ENCODE measurements around the gene UBE2Q1. TPM values are rescaled to one million over a fixed set of nuclear protein-coding genes. Genes with fewer than 3 reads are reported as not detected.

The UBE2Q1 gene
- total and polyA plus RNA-seq, 2 experiments from 2014 or later, result 15.5 to 33.0 TPM

DNA sequence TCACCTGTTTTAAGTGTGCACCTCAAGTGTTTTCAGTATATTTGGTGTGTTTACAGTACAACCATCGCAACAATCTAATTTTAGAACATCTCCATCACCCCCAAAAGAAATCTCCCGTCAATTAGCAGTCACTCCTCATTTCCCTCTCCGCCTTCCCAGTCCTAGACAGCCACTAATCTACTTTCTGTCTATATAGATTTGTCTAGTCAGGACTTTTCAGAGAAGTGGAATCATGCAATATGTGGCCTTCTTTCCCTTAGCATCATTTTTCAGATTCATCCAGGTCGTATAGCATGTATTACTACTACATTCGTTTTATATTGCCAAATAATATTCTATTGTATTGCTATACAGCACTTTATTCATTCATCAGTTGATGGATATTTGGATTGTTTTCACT lies 54.6 kb downstream of the UBE2Q1 start (continued):
- TF ChIP-seq, protein P1, sequence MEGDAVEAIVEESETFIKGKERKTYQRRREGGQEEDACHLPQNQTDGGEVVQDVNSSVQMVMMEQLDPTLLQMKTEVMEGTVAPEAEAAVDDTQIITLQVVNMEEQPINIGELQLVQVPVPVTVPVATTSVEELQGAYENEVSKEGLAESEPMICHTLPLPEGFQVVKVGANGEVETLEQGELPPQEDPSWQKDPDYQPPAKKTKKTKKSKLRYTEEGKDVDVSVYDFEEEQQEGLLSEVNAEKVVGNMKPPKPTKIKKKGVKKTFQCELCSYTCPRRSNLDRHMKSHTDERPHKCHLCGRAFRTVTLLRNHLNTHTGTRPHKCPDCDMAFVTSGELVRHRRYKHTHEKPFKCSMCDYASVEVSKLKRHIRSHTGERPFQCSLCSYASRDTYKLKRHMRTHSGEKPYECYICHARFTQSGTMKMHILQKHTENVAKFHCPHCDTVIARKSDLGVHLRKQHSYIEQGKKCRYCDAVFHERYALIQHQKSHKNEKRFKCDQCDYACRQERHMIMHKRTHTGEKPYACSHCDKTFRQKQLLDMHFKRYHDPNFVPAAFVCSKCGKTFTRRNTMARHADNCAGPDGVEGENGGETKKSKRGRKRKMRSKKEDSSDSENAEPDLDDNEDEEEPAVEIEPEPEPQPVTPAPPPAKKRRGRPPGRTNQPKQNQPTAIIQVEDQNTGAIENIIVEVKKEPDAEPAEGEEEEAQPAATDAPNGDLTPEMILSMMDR (conservative IDR thresholded peaks at IDR 0.05; ENCODE audit: low read depth in 2 of 2), result no peak
- TF ChIP-seq CREB1 (CRISPR knock-in tag; IDR thresholded peaks at IDR 0.05; ENCODE audit: low read depth), result no peak
- TF ChIP-seq ZNF331 (CRISPR knock-in tag; IDR thresholded peaks at IDR 0.05; ENCODE audit: low read depth), result no peak
- no peak for TF ChIP-seq NANOG (IDR thresholded peaks at IDR 0.05; ENCODE audit: borderline replicate concordance)

DNA sequence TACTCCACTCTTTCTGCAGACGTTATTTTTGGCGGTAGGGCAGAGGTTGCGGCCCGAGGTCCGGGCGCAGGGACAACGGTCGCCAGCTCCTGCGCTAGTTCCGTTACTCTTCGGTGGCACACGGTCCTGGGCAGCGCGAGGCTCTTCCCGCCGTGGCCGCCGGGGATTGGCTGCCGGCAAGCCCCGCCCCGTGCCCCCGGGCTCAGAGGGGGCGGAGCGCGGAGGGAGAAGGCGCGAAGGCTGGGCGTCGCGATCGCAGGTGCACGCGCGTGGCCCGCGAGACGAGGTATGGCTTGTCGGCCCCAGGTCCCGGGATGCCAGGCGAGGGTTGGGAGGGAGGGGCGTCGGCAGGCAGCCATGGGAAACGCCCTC lies 55.7 kb downstream of the UBE2Q1 start:
- peak; percentile 69 for ATAC-seq

More for the DNA sequence above, 55.7 kb downstream of the UBE2Q1 start:
- Mint-ChIP-seq H3K4me3 (peak overlapping the region; percentile 60), H3K27ac (no peak overlapping the region), H3K9me3 (peaks cover 19% of the 10 kb centered on the region; the same call in 2 of the 3 replicates), H3K27me3 (ENCODE audit: insufficient read depth, low read depth, poor library complexity) (peaks cover 59% of the 10 kb centered on the region), H3K4me1 (peaks cover 10% of the 10 kb centered on the region), H3K36me3 (ENCODE audit: low read depth) (no peaks in the 10 kb centered on the region)
- no peaks in the 10 kb centered on the region for H4K20me1 ChIP-seq (replicated peaks; ENCODE audit: insufficient read depth)
- H3K79me2 ChIP-seq (replicated peaks; ENCODE audit: insufficient read depth), result no peaks in the 10 kb centered on the region
- H3K4me3 ChIP-seq, result peak overlapping the region; percentile 62; the same call in 1 of the 2 replicates
- H3K4me1 ChIP-seq (ENCODE audit: insufficient read depth), result no peaks in the 10 kb centered on the region
- H3F3A ChIP-seq (replicated peaks; ENCODE audit: low read depth), result no peaks in the 10 kb centered on the region
- H3K27me3 ChIP-seq (ENCODE audit: insufficient read depth), result peaks cover 77% of the 10 kb centered on the region
- peak; percentile 77 for DNase-seq (ENCODE audit: low spot score)
- no peaks in the 10 kb centered on the region for H3K36me3 ChIP-seq (ENCODE audit: insufficient read depth)
- TF ChIP-seq CREB1 (CRISPR knock-in tag; IDR thresholded peaks at IDR 0.05; ENCODE audit: low read depth) (0 out of 2 replicates have a peak, but pooled peaks have one; percentile 1), ZNF114 (CRISPR knock-in tag; IDR thresholded peaks at IDR 0.05) (no peak), ZNF331 (CRISPR knock-in tag; IDR thresholded peaks at IDR 0.05; ENCODE audit: low read depth) (no peak)
- TF ChIP-seq, protein P1 (conservative IDR thresholded peaks at IDR 0.05; ENCODE audit: low read depth in 2 of 2), result no peak
- TF ChIP-seq, protein P2, sequence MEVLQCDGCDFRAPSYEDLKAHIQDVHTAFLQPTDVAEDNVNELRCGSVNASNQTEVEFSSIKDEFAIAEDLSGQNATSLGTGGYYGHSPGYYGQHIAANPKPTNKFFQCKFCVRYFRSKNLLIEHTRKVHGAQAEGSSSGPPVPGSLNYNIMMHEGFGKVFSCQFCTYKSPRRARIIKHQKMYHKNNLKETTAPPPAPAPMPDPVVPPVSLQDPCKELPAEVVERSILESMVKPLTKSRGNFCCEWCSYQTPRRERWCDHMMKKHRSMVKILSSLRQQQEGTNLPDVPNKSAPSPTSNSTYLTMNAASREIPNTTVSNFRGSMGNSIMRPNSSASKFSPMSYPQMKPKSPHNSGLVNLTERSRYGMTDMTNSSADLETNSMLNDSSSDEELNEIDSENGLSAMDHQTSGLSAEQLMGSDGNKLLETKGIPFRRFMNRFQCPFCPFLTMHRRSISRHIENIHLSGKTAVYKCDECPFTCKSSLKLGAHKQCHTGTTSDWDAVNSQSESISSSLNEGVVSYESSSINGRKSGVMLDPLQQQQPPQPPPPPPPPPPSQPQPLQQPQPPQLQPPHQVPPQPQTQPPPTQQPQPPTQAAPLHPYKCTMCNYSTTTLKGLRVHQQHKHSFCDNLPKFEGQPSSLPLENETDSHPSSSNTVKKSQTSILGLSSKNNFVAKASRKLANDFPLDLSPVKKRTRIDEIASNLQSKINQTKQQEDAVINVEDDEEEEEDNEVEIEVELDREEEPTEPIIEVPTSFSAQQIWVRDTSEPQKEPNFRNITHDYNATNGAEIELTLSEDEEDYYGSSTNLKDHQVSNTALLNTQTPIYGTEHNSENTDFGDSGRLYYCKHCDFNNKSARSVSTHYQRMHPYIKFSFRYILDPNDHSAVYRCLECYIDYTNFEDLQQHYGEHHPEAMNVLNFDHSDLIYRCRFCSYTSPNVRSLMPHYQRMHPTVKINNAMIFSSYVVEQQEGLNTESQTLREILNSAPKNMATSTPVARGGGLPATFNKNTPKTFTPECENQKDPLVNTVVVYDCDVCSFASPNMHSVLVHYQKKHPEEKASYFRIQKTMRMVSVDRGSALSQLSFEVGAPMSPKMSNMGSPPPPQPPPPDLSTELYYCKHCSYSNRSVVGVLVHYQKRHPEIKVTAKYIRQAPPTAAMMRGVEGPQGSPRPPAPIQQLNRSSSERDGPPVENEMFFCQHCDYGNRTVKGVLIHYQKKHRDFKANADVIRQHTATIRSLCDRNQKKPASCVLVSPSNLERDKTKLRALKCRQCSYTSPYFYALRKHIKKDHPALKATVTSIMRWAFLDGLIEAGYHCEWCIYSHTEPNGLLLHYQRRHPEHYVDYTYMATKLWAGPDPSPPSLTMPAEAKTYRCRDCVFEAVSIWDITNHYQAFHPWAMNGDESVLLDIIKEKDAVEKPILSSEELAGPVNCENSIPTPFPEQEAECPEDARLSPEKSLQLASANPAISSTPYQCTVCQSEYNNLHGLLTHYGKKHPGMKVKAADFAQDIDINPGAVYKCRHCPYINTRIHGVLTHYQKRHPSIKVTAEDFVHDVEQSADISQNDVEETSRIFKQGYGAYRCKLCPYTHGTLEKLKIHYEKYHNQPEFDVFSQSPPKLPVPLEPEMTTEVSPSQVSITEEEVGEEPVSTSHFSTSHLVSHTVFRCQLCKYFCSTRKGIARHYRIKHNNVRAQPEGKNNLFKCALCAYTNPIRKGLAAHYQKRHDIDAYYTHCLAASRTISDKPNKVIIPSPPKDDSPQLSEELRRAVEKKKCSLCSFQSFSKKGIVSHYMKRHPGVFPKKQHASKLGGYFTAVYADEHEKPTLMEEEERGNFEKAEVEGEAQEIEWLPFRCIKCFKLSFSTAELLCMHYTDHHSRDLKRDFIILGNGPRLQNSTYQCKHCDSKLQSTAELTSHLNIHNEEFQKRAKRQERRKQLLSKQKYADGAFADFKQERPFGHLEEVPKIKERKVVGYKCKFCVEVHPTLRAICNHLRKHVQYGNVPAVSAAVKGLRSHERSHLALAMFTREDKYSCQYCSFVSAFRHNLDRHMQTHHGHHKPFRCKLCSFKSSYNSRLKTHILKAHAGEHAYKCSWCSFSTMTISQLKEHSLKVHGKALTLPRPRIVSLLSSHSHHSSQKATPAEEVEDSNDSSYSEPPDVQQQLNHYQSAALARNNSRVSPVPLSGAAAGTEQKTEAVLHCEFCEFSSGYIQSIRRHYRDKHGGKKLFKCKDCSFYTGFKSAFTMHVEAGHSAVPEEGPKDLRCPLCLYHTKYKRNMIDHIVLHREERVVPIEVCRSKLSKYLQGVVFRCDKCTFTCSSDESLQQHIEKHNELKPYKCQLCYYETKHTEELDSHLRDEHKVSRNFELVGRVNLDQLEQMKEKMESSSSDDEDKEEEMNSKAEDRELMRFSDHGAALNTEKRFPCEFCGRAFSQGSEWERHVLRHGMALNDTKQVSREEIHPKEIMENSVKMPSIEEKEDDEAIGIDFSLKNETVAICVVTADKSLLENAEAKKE (CRISPR knock-in tag; IDR thresholded peaks at IDR 0.05), result no peak
- no peaks in the 10 kb centered on the region; the same call in 1 of the 2 replicates for H3K9me2 ChIP-seq (ENCODE audit: insufficient read depth)
- H3K4me2 ChIP-seq, result peak overlapping the region; percentile 84; the same call in 1 of the 2 replicates
- no peak overlapping the region for H3K27ac ChIP-seq (ENCODE audit: low read depth)
- H2AFZ ChIP-seq, result peak overlapping the region; percentile 98; the same call in 1 of the 2 replicates

All from GM23338 (cell line).